ENCODE measurements around the gene RPL7L1. TPM values are rescaled to one million over a fixed set of nuclear protein-coding genes. Genes with fewer than 3 reads are reported as not detected.
"Not testable (repeated sequence)": the region's sequence is repeated elsewhere in the genome, so short reads cannot be mapped to it uniquely, and the experiment has no call there.

Gene RPL7L1
- total RNA-seq, 1 donor from 2014 or later: 82.8 TPM

GRCh38 chr6:42877695-42878094 lies 1.7 kb upstream of the RPL7L1 start:
- H3K36me3 Mint-ChIP-seq (ENCODE audit: insufficient read depth): peaks cover 2% of the 10 kb centered on the region
- DNase-seq (ENCODE audit: low spot score, unreplicated experiment): no peak
- no peaks in the 10 kb centered on the region for H3K9me3 Mint-ChIP-seq (ENCODE audit: low read depth)
- H3K4me1 Mint-ChIP-seq (ENCODE audit: low read depth): peaks cover 6% of the 10 kb centered on the region
- H3K27ac Mint-ChIP-seq: no peak overlapping the region
- H3K27me3 Mint-ChIP-seq: no peaks in the 10 kb centered on the region
- no peak for TF ChIP-seq CTCF (IDR thresholded peaks at IDR 0.05; ENCODE audit: unreplicated experiment)
- H3K4me3 Mint-ChIP-seq (ENCODE audit: low read depth): peak overlapping the region; percentile 50

- Mint-ChIP-seq H3K4me3 (ENCODE audit: low read depth) (peak overlapping the region; percentile 98), H3K36me3 (ENCODE audit: insufficient read depth) (peaks cover 14% of the 10 kb centered on the region), H3K27ac (peak overlapping the region; percentile 100)
- not testable (repeated sequence) for DNase-seq (ENCODE audit: low spot score, unreplicated experiment); H3K9me3 Mint-ChIP-seq (ENCODE audit: low read depth); H3K27me3 Mint-ChIP-seq; H3K4me1 Mint-ChIP-seq (ENCODE audit: low read depth)
These were observed 913 bp downstream of the RPL7L1 start for GRCh38 chr6:42880240-42880817.

GRCh38 chr6:42880871-42881270 lies 1.5 kb downstream of the RPL7L1 start:
- not testable (repeated sequence) for H3K4me1 Mint-ChIP-seq (ENCODE audit: low read depth); H3K9me3 Mint-ChIP-seq (ENCODE audit: low read depth); DNase-seq (ENCODE audit: low spot score, unreplicated experiment); H3K27me3 Mint-ChIP-seq
- peaks cover 17% of the 10 kb centered on the region for H3K36me3 Mint-ChIP-seq (ENCODE audit: insufficient read depth)
- peak overlapping the region; percentile 100 for H3K27ac Mint-ChIP-seq
- H3K4me3 Mint-ChIP-seq (ENCODE audit: low read depth): peak overlapping the region; percentile 98

GRCh38 chr6:42885702-42886101 lies 6.3 kb downstream of the RPL7L1 start:
- Mint-ChIP-seq H3K36me3 (ENCODE audit: insufficient read depth) (peaks cover 20% of the 10 kb centered on the region), H3K27ac (no peak overlapping the region), H3K4me3 (ENCODE audit: low read depth) (no peak overlapping the region), H3K27me3 (no peaks in the 10 kb centered on the region), H3K9me3 (ENCODE audit: low read depth) (no peaks in the 10 kb centered on the region), H3K4me1 (ENCODE audit: low read depth) (peaks cover 7% of the 10 kb centered on the region)
- no peak for DNase-seq (ENCODE audit: low spot score, unreplicated experiment)
- no peak for TF ChIP-seq CTCF (IDR thresholded peaks at IDR 0.05; ENCODE audit: unreplicated experiment)

GRCh38 chr6:42888201-42888600 lies 8.8 kb downstream of the RPL7L1 start:
- H3K27me3 Mint-ChIP-seq; H3K4me1 Mint-ChIP-seq (ENCODE audit: low read depth); H3K9me3 Mint-ChIP-seq (ENCODE audit: low read depth); H3K4me3 Mint-ChIP-seq (ENCODE audit: low read depth); DNase-seq (ENCODE audit: low spot score, unreplicated experiment): not testable (repeated sequence)
- Mint-ChIP-seq H3K27ac (peak overlapping the region; percentile 86), H3K36me3 (ENCODE audit: insufficient read depth) (peaks cover 17% of the 10 kb centered on the region)

GRCh38 chr6:42889815-42890214 lies 10.4 kb downstream of the RPL7L1 start:
- Mint-ChIP-seq H3K4me1 (ENCODE audit: low read depth) (peaks cover 17% of the 10 kb centered on the region), H3K36me3 (ENCODE audit: insufficient read depth) (peaks cover 8% of the 10 kb centered on the region), H3K4me3 (ENCODE audit: low read depth) (peak overlapping the region; percentile 94), H3K27ac (peak overlapping the region; percentile 95), H3K9me3 (ENCODE audit: low read depth) (no peaks in the 10 kb centered on the region), H3K27me3 (no peaks in the 10 kb centered on the region)
- no peak for TF ChIP-seq CTCF (IDR thresholded peaks at IDR 0.05; ENCODE audit: unreplicated experiment)
- no peak for DNase-seq (ENCODE audit: low spot score, unreplicated experiment)
